DOHH2 (cell line): ENCODE measurements around the gene PACRG.

Source experiments
- H3F3A ChIP-seq: fragments of 200-600 bp; sonication (generic), shearing (Covaris generic); 2 replicates; pipeline ENCODE4 v1.6.0; 2016; ENCODE audit warnings: antibody characterized with exemption, mild to moderate bottlenecking; ENCODE audit not compliant: control insufficient read depth, insufficient read depth
- H3K27ac ChIP-seq: fragments of 200-600 bp; sonication (generic); 2 replicates; pipeline ENCODE4 v1.5.1; 2014; ENCODE audit warnings: low read depth, mild to moderate bottlenecking, low read length, moderate library complexity
- H3K27me3 ChIP-seq: fragments of 200-600 bp; sonication (generic); 2 replicates; pipeline ENCODE4 v1.6.1; 2014; ENCODE audit warnings: mild to moderate bottlenecking, low read length, mixed read lengths; ENCODE audit not compliant: control insufficient read depth
- H3K36me3 ChIP-seq: fragments of 200-600 bp; sonication (generic); 2 replicates; pipeline ENCODE4 v1.6.1; 2014; ENCODE audit warnings: mild to moderate bottlenecking, low read length, moderate library complexity, mixed read lengths; ENCODE audit not compliant: control insufficient read depth
- H3K4me1 ChIP-seq: fragments of 200-600 bp; sonication (generic); 2 replicates; pipeline ENCODE4 v1.6.1; 2014; ENCODE audit warnings: mild to moderate bottlenecking, low read length, mixed read lengths; ENCODE audit not compliant: control insufficient read depth
- H3K4me2 ChIP-seq: fragments of 200-600 bp; sonication (generic); 2 replicates; pipeline ENCODE4 v1.6.0; 2014; ENCODE audit warnings: mild to moderate bottlenecking, low read length, moderate library complexity
- H3K4me3 ChIP-seq: fragments of 200-600 bp; sonication (generic); 2 replicates; pipeline ENCODE4 v1.5.1; 2014; ENCODE audit warnings: mild to moderate bottlenecking, low read length, mixed read lengths
- H3K79me2 ChIP-seq: fragments of 200-600 bp; sonication (generic); 2 replicates; pipeline ENCODE4 v1.6.1; 2014; ENCODE audit warnings: mild to moderate bottlenecking, low read length, mixed read lengths; ENCODE audit not compliant: control insufficient read depth
- H3K9me2 ChIP-seq: fragments of 200-600 bp; sonication (generic); replicated peaks from 2 replicates; pipeline ENCODE4 v1.6.1; 2014; ENCODE audit warnings: mild to moderate bottlenecking, low read length, mixed read lengths; ENCODE audit not compliant: control insufficient read depth
- H3K9me3 ChIP-seq: fragments of 200-600 bp; sonication (generic); 2 replicates; pipeline ENCODE4 v1.6.1; 2014; ENCODE audit warnings: antibody characterized with exemption, low read length, mixed read lengths; ENCODE audit not compliant: control insufficient read depth, insufficient read depth
- H4K20me1 ChIP-seq: fragments of 200-600 bp; sonication (generic); 2 replicates; pipeline ENCODE4 v1.6.0; 2014; ENCODE audit warnings: low read depth, mild to moderate bottlenecking, antibody characterized with exemption, low read length, moderate library complexity; ENCODE audit not compliant: control insufficient read depth, insufficient read depth
- EZH2phosphoT487 ChIP-seq: fragments of 200-600 bp; sonication (generic); IDR thresholded peaks from 2 replicates; pipeline ENCODE4 v1.6.1; 2017; ENCODE audit warnings: borderline replicate concordance, mild to moderate bottlenecking, antibody characterized with exemption, low read length, moderate library complexity, mixed read lengths
- TF ChIP-seq, protein P1 (sequence below): fragments of 200-600 bp; sonication (generic); IDR thresholded peaks from one replicate; pipeline ENCODE4 v1.5.1; 2014; ENCODE audit warnings: antibody characterized with exemption, mild to moderate bottlenecking, low read depth, low read length; ENCODE audit not compliant: poor library complexity, severe bottlenecking

Gene PACRG

DNA sequence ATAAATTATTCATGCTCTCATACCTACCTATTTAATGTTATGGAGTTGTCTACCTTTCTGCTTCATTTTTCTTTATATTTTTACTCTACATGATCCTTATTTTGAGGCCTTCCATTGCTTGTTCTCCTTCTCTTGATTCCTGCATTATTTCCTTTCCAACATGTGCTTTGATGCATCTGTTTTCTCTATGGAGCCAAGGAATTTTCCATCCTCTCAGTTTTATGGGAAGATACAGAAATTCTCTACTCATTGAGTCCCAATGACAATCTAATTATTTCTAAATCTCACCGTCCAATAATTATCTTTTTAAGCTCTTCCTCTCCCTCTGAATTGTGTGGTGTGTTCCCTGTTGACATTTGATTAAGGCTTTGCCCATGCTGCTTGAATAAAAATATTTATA, 136.0 kb downstream of the PACRG start:
- H3K36me3 ChIP-seq = no peaks in the 10 kb centered on the region
- no peak overlapping the region for H3K4me2 ChIP-seq
- H3K4me3 ChIP-seq = no peak overlapping the region
- no peak overlapping the region for H3K27ac ChIP-seq
- no peaks in the 10 kb centered on the region for H3K9me2 ChIP-seq
- no peaks in the 10 kb centered on the region for H3K79me2 ChIP-seq
- H3K4me1 ChIP-seq = no peaks in the 10 kb centered on the region
- H4K20me1 ChIP-seq = no peaks in the 10 kb centered on the region
- no peaks in the 10 kb centered on the region for H3K9me3 ChIP-seq
- no peaks in the 10 kb centered on the region for H3F3A ChIP-seq
- TF ChIP-seq, protein P1, sequence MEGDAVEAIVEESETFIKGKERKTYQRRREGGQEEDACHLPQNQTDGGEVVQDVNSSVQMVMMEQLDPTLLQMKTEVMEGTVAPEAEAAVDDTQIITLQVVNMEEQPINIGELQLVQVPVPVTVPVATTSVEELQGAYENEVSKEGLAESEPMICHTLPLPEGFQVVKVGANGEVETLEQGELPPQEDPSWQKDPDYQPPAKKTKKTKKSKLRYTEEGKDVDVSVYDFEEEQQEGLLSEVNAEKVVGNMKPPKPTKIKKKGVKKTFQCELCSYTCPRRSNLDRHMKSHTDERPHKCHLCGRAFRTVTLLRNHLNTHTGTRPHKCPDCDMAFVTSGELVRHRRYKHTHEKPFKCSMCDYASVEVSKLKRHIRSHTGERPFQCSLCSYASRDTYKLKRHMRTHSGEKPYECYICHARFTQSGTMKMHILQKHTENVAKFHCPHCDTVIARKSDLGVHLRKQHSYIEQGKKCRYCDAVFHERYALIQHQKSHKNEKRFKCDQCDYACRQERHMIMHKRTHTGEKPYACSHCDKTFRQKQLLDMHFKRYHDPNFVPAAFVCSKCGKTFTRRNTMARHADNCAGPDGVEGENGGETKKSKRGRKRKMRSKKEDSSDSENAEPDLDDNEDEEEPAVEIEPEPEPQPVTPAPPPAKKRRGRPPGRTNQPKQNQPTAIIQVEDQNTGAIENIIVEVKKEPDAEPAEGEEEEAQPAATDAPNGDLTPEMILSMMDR = no peak
- no peak for TF ChIP-seq EZH2phosphoT487
- H3K27me3 ChIP-seq = no peaks in the 10 kb centered on the region

DNA sequence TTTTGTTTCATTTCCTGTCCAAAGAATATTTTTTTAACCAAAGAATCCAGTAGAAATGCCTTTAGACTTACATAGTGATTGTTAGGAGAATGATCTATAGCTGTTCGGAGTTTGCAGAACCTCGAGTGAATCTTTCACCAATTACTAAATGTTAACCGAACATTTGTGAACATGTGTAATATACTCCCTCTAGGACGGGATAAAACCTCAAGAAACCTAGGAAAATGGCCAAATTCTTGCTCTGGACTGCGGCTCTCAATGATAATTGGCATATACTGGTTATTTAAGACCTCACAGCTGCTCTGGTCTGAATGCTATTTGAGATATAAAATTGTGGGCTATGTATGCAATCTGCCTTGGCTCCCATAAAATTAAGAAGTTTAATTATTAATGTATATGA, 137.1 kb downstream of the PACRG start:
- H3K27me3 ChIP-seq = no peaks in the 10 kb centered on the region
- H3K4me1 ChIP-seq = no peaks in the 10 kb centered on the region
- H3K4me2 ChIP-seq = no peak overlapping the region
- no peaks in the 10 kb centered on the region for H4K20me1 ChIP-seq
- no peak overlapping the region for H3K4me3 ChIP-seq
- no peaks in the 10 kb centered on the region for H3K9me2 ChIP-seq
- no peaks in the 10 kb centered on the region for H3K79me2 ChIP-seq
- H3K36me3 ChIP-seq = no peaks in the 10 kb centered on the region
- H3K9me3 ChIP-seq = no peaks in the 10 kb centered on the region
- H3F3A ChIP-seq = no peaks in the 10 kb centered on the region
- H3K27ac ChIP-seq = no peak overlapping the region
- TF ChIP-seq EZH2phosphoT487 = no peak
- TF ChIP-seq, protein P1 = no peak

GRCh38 chr6:162866656-162867055, 138.9 kb downstream of the PACRG start:
- Histone ChIP-seq H3K9me2 (no peaks in the 10 kb centered on the region), H3F3A (no peaks in the 10 kb centered on the region), H4K20me1 (no peaks in the 10 kb centered on the region), H3K36me3 (no peaks in the 10 kb centered on the region), H3K4me3 (no peak overlapping the region), H3K27me3 (no peaks in the 10 kb centered on the region), H3K4me1 (no peaks in the 10 kb centered on the region), H3K27ac (no peak overlapping the region), H3K9me3 (no peaks in the 10 kb centered on the region), H3K79me2 (no peaks in the 10 kb centered on the region), H3K4me2 (no peak overlapping the region)
- TF ChIP-seq, protein P1 = no peak
- no peak for TF ChIP-seq EZH2phosphoT487

DNA sequence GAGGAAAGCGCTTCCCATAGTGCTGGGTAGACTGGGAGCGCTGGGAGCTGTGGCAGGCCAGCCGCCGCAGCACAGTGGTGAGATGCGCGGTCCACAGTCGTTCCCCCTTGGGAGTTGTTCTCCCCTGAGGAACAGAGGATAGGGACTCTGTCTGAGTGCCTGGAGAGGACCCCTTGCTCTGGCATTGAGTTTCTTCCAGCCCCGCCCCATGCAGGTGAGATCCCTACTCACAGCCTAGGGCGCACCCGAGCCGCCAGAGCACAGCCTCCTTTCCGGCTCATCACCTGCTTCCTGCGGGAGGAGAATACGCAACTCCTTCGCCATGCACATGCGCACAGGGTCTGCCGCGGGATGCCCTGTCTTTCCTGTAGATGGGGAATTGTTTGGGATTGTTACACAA, 140.6 kb downstream of the PACRG start:
- no peaks in the 10 kb centered on the region for H4K20me1 ChIP-seq
- H3F3A ChIP-seq = no peaks in the 10 kb centered on the region
- no peak overlapping the region for H3K4me2 ChIP-seq
- H3K9me3 ChIP-seq = no peaks in the 10 kb centered on the region
- H3K4me3 ChIP-seq = no peak overlapping the region
- H3K4me1 ChIP-seq = no peaks in the 10 kb centered on the region
- H3K36me3 ChIP-seq = no peaks in the 10 kb centered on the region
- no peaks in the 10 kb centered on the region for H3K9me2 ChIP-seq
- TF ChIP-seq EZH2phosphoT487 = no peak
- H3K27me3 ChIP-seq = no peaks in the 10 kb centered on the region
- H3K27ac ChIP-seq = no peak overlapping the region
- H3K79me2 ChIP-seq = no peaks in the 10 kb centered on the region
